SU-DHL-6 (cell line): ENCODE data around the gene BEGAIN.

Experiments
- H2AFZ ChIP-seq: fragments of 200-600 bp; sonication (generic); 2 replicates; pipeline ENCODE4 v1.6.1; 2014; ENCODE audit warnings: low read depth, mild to moderate bottlenecking, moderate library complexity, mixed read lengths, antibody characterized with exemption, low read length; ENCODE audit not compliant: severe bottlenecking
- H3F3A ChIP-seq: fragments of 200-600 bp; shearing (Covaris generic); 2 replicates; pipeline ENCODE4 v1.6.0; 2016; ENCODE audit warnings: antibody characterized with exemption, mild to moderate bottlenecking; ENCODE audit not compliant: insufficient read depth
- H3K27ac ChIP-seq: fragments of 200-600 bp; sonication (generic); 2 replicates; pipeline ENCODE4 v1.5.1; 2016; ENCODE audit warnings: low read depth, mild to moderate bottlenecking, low read length, moderate library complexity, mixed read lengths
- H3K27me3 ChIP-seq: fragments of 200-600 bp; sonication (generic), shearing (Covaris generic); 2 replicates; pipeline ENCODE4 v1.6.0; 2014; ENCODE audit warnings: mild to moderate bottlenecking, low read length
- H3K36me3 ChIP-seq: fragments of 200-600 bp; sonication (generic); 2 replicates; pipeline ENCODE4 v1.6.1; 2014; ENCODE audit warnings: mild to moderate bottlenecking, low read length, mixed read lengths
- H3K4me2 ChIP-seq: fragments of 300-600, 200-600 bp; shearing (Covaris generic), sonication (generic); 2 replicates; pipeline ENCODE4 v1.6.0; 2014; ENCODE audit warnings: low read length, low read depth, mild to moderate bottlenecking; ENCODE audit not compliant: poor library complexity, severe bottlenecking
- H3K4me3 ChIP-seq: fragments of 200-600 bp; sonication (generic); 2 replicates; pipeline ENCODE4 v1.5.1; 2014; ENCODE audit warnings: antibody characterized with exemption, low read length, mild to moderate bottlenecking, mixed read lengths; ENCODE audit not compliant: insufficient read depth, poor library complexity, severe bottlenecking
- H3K79me2 ChIP-seq: fragments of 200-600 bp; sonication (generic); 2 replicates; pipeline ENCODE4 v1.6.1; 2014; ENCODE audit warnings: mild to moderate bottlenecking, low read length, moderate library complexity; ENCODE audit not compliant: insufficient read depth
- H3K9ac ChIP-seq: fragments of 200-600 bp; sonication (generic); 2 replicates; pipeline ENCODE4 v1.7.0; 2014; ENCODE audit warnings: mild to moderate bottlenecking, low read length
- H3K9me2 ChIP-seq: fragments of 200-600 bp; sonication (generic); replicated peaks from 2 replicates; pipeline ENCODE4 v1.6.1; 2014; ENCODE audit warnings: low read length; ENCODE audit not compliant: insufficient read depth
- H3K9me3 ChIP-seq: fragments of 200-600 bp; sonication (generic); 2 replicates; pipeline ENCODE4 v1.6.1; 2014; ENCODE audit warnings: low read length, mixed read lengths; ENCODE audit not compliant: insufficient read depth
- H4K20me1 ChIP-seq: fragments of 200-600 bp; sonication (generic); 2 replicates; pipeline ENCODE4 v1.6.1; 2014; ENCODE audit warnings: low read depth, mild to moderate bottlenecking, antibody characterized with exemption, low read length, moderate library complexity, mixed read lengths
- CTCF ChIP-seq: fragments of 200-600 bp; sonication (generic); IDR thresholded peaks from one replicate; pipeline ENCODE4 v1.5.1; 2017; ENCODE audit warnings: antibody characterized with exemption, mild to moderate bottlenecking, low read length, moderate library complexity; ENCODE audit not compliant: insufficient read depth, poor library complexity, severe bottlenecking
- EZH2phosphoT487 ChIP-seq: fragments of 200-600 bp; sonication (generic), shearing (Covaris generic); conservative IDR thresholded peaks from 2 replicates; pipeline ENCODE4 v1.6.1; 2018; ENCODE audit warnings: mild to moderate bottlenecking, antibody characterized with exemption, low read length, moderate library complexity, mixed read lengths

Gene BEGAIN

GRCh38 chr14:100588671-100589070 lies 1.5 kb upstream of the BEGAIN start:
- TF ChIP-seq CTCF (no peak), EZH2phosphoT487 (no peak)
- H3K9ac ChIP-seq, result no peak overlapping the region
- no peaks in the 10 kb centered on the region for H3K9me2 ChIP-seq
- H3K79me2 ChIP-seq, result no peaks in the 10 kb centered on the region
- H3K4me3 ChIP-seq, result no peak overlapping the region
- H2AFZ ChIP-seq, result no peak overlapping the region
- no peaks in the 10 kb centered on the region for H3F3A ChIP-seq
- H3K36me3 ChIP-seq, result no peaks in the 10 kb centered on the region
- H3K27me3 ChIP-seq, result no peaks in the 10 kb centered on the region
- no peaks in the 10 kb centered on the region for H3K9me3 ChIP-seq
- no peak overlapping the region for H3K27ac ChIP-seq
- H3K4me2 ChIP-seq, result no peak overlapping the region
- no peaks in the 10 kb centered on the region for H4K20me1 ChIP-seq

- H3K9me2 ChIP-seq, result no peaks in the 10 kb centered on the region
- no peak overlapping the region for H3K4me2 ChIP-seq
- H3K27me3 ChIP-seq, result no peaks in the 10 kb centered on the region
- H3F3A ChIP-seq, result no peaks in the 10 kb centered on the region
- no peak overlapping the region for H2AFZ ChIP-seq
- no peak overlapping the region for H3K27ac ChIP-seq
- no peaks in the 10 kb centered on the region for H3K9me3 ChIP-seq
- H3K36me3 ChIP-seq, result no peaks in the 10 kb centered on the region
- no peak overlapping the region for H3K9ac ChIP-seq
- TF ChIP-seq EZH2phosphoT487 (no peak), CTCF (no peak)
- no peaks in the 10 kb centered on the region for H3K79me2 ChIP-seq
- H4K20me1 ChIP-seq, result no peaks in the 10 kb centered on the region
- no peak overlapping the region for H3K4me3 ChIP-seq
Observed at GRCh38 chr14:100587763-100588411, 670 bp upstream of the BEGAIN start.

- TF ChIP-seq CTCF (no peak), EZH2phosphoT487 (no peak)
- Histone ChIP-seq H3K27me3 (no peaks in the 10 kb centered on the region), H3K9me2 (no peaks in the 10 kb centered on the region), H3K9ac (no peak overlapping the region), H3F3A (no peaks in the 10 kb centered on the region), H3K27ac (no peak overlapping the region), H3K36me3 (no peaks in the 10 kb centered on the region), H3K9me3 (no peaks in the 10 kb centered on the region), H2AFZ (no peak overlapping the region), H3K4me2 (no peak overlapping the region), H4K20me1 (no peaks in the 10 kb centered on the region), H3K4me3 (no peak overlapping the region), H3K79me2 (no peaks in the 10 kb centered on the region)
Observed at GRCh38 chr14:100586403-100587085, 673 bp downstream of the BEGAIN start.
